Measurements from ENCODE around the gene USP6NL. TPM values are rescaled to one million over a fixed set of nuclear protein-coding genes. Genes with fewer than 3 reads are reported as not detected.

Gene USP6NL
- total RNA-seq, 4 donors from 2014 or later: 3.8 to 21.9 (median 17.0) TPM

DNA sequence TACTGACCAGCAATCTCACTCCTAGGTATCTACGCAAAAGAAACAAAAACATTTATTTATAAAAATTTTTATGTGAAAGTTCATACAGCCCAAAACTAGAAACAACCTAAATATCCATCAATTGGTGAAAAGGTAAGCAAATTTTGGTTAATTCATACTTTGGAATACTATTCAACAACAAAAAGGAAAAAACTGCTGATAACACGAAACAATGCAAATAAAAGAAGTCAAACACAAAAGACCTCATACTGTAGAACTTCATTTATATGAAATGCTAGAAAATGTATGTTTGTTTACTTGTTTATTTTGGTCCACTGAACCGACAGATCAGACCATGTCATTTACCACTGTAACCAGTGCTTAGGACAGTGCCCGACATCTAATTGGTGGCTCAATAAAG, 60.3 kb downstream of the USP6NL start:
- no peaks in the 10 kb centered on the region for H3K27me3 ChIP-seq
- H3K27ac ChIP-seq: no peak overlapping the region
- intact Hi-C loops (cut with DNase I; ENCODE audit: low total_unique reads): no loop called here
- no peaks in the 10 kb centered on the region for H3K9me3 ChIP-seq
- no peak overlapping the region for H3K4me3 ChIP-seq
- no peaks in the 10 kb centered on the region for H3K36me3 ChIP-seq
- no peaks in the 10 kb centered on the region for H3K4me1 ChIP-seq
- TF ChIP-seq, protein P1, sequence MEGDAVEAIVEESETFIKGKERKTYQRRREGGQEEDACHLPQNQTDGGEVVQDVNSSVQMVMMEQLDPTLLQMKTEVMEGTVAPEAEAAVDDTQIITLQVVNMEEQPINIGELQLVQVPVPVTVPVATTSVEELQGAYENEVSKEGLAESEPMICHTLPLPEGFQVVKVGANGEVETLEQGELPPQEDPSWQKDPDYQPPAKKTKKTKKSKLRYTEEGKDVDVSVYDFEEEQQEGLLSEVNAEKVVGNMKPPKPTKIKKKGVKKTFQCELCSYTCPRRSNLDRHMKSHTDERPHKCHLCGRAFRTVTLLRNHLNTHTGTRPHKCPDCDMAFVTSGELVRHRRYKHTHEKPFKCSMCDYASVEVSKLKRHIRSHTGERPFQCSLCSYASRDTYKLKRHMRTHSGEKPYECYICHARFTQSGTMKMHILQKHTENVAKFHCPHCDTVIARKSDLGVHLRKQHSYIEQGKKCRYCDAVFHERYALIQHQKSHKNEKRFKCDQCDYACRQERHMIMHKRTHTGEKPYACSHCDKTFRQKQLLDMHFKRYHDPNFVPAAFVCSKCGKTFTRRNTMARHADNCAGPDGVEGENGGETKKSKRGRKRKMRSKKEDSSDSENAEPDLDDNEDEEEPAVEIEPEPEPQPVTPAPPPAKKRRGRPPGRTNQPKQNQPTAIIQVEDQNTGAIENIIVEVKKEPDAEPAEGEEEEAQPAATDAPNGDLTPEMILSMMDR (IDR thresholded peaks at IDR 0.05): no peak
- TF ChIP-seq POLR2A (IDR thresholded peaks at IDR 0.05): no peak
- DNase-seq: no peak

DNA sequence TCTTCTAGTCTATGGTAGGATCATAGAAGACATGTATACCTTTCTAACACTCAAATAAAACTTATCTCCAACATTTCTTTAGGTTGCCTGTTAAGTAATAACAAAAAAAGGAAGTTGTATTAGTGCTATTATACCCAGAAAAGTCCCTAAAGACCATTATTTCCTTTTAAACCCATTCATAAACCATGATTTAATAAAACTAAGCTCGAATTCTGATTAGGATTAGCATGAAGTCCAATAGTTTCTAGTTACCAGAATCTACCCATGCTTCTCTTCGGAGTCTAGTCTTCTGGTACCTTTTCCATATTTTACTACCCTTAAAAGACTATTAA, 62.7 kb downstream of the USP6NL start:
- no peaks in the 10 kb centered on the region for H3K36me3 ChIP-seq
- DNase-seq: no peak
- TF ChIP-seq, protein P1 (IDR thresholded peaks at IDR 0.05): no peak
- TF ChIP-seq POLR2A (IDR thresholded peaks at IDR 0.05): no peak
- no peak overlapping the region for H3K27ac ChIP-seq
- intact Hi-C loops (cut with DNase I; ENCODE audit: low total_unique reads): no loop called here
- H3K4me3 ChIP-seq: no peak overlapping the region
- no peaks in the 10 kb centered on the region for H3K4me1 ChIP-seq
- H3K9me3 ChIP-seq: no peaks in the 10 kb centered on the region
- no peaks in the 10 kb centered on the region for H3K27me3 ChIP-seq

DNA sequence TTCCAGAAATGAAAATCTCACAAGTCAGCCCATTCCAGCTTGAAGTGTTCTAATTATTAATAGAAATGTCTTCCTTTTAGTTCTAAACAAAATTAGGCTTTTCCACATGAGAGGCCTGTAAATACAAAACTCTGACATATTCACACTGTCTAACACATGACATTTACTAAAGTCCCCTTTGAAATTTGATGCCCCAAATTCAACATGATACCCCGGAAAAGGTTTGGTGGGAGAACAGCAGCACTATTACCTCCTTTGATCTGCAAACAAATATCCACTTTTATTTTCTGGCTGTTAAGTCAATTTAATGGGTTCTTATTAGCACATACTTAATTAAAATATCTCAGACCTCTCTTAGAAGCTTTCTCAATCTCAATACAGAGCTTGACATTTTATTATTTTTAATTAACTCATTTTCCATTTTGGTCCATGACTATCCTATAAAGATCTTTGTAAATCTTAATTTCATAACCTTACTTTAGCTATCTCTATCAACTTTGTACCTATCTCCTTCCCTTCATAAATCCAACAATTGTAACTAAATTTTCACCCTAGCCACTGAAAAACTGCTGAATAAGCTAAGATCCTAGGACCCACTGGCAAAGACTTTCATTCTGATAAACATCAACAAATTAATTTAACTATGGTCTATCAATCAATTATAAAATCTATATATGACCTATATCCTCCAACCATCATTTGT, 63.2 kb downstream of the USP6NL start:
- H3K27me3 ChIP-seq: no peaks in the 10 kb centered on the region
- no peak for DNase-seq
- no peak overlapping the region for H3K27ac ChIP-seq
- no peaks in the 10 kb centered on the region for H3K36me3 ChIP-seq
- intact Hi-C loops (cut with DNase I; ENCODE audit: low total_unique reads): no loop called here
- H3K4me1 ChIP-seq: no peaks in the 10 kb centered on the region
- H3K9me3 ChIP-seq: no peaks in the 10 kb centered on the region
- TF ChIP-seq POLR2A (IDR thresholded peaks at IDR 0.05): no peak
- TF ChIP-seq, protein P1 (IDR thresholded peaks at IDR 0.05): no peak
- no peak overlapping the region for H3K4me3 ChIP-seq

DNA sequence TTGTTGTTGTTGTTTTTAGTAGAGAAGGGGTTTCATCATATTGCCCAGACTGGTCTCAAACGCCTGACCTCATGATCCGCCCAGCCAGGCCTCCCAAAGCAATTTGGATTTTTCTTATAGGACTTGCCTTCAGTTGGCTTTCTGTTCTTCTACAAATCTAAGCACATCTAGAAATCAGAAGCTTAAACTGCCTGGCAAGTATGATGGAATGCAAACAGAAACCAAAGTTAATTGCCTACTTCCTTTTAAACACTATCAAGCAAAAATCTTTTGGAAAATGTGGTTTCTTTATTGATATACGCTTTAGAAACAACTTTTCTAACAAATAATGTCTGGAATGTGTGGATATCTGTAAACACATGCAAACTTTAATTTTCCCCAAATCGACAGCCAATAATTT, 64.9 kb downstream of the USP6NL start:
- Histone ChIP-seq H3K36me3 (no peaks in the 10 kb centered on the region), H3K27ac (no peak overlapping the region), H3K4me3 (no peak overlapping the region), H3K4me1 (no peaks in the 10 kb centered on the region), H3K9me3 (no peaks in the 10 kb centered on the region), H3K27me3 (no peaks in the 10 kb centered on the region)
- no peak for DNase-seq
- no peak for TF ChIP-seq POLR2A (IDR thresholded peaks at IDR 0.05)
- TF ChIP-seq, protein P1 (IDR thresholded peaks at IDR 0.05): no peak
- intact Hi-C loops (cut with DNase I; ENCODE audit: low total_unique reads): no loop called here

DNA sequence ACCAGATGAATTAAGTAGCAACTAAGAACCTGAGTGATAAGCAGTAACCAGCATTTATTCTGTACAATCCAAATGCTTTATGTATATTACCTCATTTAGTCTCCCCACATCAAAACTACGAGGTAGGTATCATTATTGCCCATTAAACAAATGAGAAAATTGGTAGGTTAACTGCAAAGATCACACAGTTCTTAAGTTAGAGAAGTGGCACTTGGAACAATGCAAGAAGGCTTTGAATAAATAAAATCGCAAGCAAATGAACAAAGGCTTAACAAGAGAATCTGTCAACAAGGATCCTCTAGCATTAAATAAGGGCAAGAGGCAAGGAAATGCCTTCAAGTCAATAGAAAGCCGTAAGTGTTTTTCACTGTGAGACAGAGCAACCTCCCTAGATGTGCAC, 70.2 kb downstream of the USP6NL start:
- no peaks in the 10 kb centered on the region for H3K36me3 ChIP-seq
- no peak for DNase-seq
- H3K27me3 ChIP-seq: no peaks in the 10 kb centered on the region
- no peaks in the 10 kb centered on the region for H3K4me1 ChIP-seq
- no peak overlapping the region for H3K27ac ChIP-seq
- intact Hi-C loops (cut with DNase I; ENCODE audit: low total_unique reads): no loop called here
- no peak overlapping the region for H3K4me3 ChIP-seq
- no peak for TF ChIP-seq POLR2A (IDR thresholded peaks at IDR 0.05)
- TF ChIP-seq, protein P1 (IDR thresholded peaks at IDR 0.05): no peak
- no peaks in the 10 kb centered on the region for H3K9me3 ChIP-seq

All from uterus (tissue), 4 donors.